Activated CD8-positive, alpha-beta memory T cell treated with anti-CD3 and anti-CD28 coated beads, Interleukin-2, amount 10 ng/mL, durations not matched to agents 7 days and 5 days (primary cell): ENCODE results near the gene NR5A2. TPM values are rescaled to one million over a fixed set of nuclear protein-coding genes. Genes with fewer than 3 reads are reported as not detected.

Experiments
- ATAC-seq: fragments of 150-1000 bp; cut with Tn5 transposase; one replicate; pipeline ENCODE4 v1.10.0; 2021; ENCODE audit warnings: moderate library complexity
- CTCF ChIA-PET: fragments of 350-600 bp; sonication (Branson Sonifier 250); formaldehyde crosslinking; loops from one replicate; lab custom pipeline; 2021; ENCODE audit warnings: antibody characterized with exemption; lab: Charles Lee
- DNase-seq: peaks from one replicate; pipeline ENCODE4 v3.0.0-alpha.2; 2020
- H3K27ac Mint-ChIP-seq: one replicate; pipeline ENCODE4 v1.8.0; 2021; ENCODE audit warnings: mild to moderate bottlenecking, mixed read lengths
- H3K27me3 Mint-ChIP-seq: one replicate; pipeline ENCODE4 v1.8.0; 2021; ENCODE audit warnings: mixed read lengths
- H3K36me3 Mint-ChIP-seq: one replicate; pipeline ENCODE4 v1.8.0; 2021; ENCODE audit warnings: mild to moderate bottlenecking, mixed read lengths
- H3K4me1 Mint-ChIP-seq: one replicate; pipeline ENCODE4 v1.8.0; 2021; ENCODE audit warnings: mixed read lengths
- H3K4me3 Mint-ChIP-seq: one replicate; pipeline ENCODE4 v1.8.0; 2021; ENCODE audit warnings: mild to moderate bottlenecking, moderate library complexity, mixed read lengths
- H3K9me3 Mint-ChIP-seq: one replicate; pipeline ENCODE4 v1.8.0; 2022; ENCODE audit warnings: low read depth, mixed read lengths
- total RNA-seq, 2 experiments: library from RNA; stranded (reverse); gene quantifications; one replicate each; pipeline ENCODE4 v1.2.3, GENCODE V29; 2021

The NR5A2 gene
- under 1 TPM in 1 of 2 experiments, not detected in 1; 0.59 TPM for total RNA-seq

DNA sequence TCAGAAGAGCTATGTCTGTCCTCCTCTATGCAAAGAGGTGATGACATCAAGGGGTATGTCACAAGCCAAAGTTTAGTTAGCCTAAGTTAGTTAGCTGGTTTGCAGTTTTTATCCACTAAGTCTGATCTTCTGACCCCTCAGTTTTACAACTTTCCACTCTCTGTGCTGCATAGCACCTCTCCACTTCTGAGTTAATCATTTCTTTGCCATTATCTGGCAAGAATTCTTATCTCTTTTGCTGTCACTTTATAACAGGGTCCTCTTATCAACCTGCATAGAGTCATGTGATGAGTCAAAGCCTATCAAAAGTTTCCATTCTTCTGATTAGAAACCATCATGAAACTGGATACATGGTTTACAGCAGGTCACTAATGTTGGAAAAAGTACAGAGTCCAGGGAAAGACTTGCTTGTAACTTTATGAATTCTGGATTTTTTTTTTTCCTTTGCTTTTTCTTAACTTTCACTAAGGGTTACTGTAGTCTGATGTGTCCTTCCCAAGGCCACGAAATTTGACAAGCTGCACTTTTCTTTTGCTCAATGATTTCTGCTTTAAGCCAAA lies at the start of gene NR5A2:
Gene NR5A2 (plus strand): TSS at position 447 of the 560 bp plus-strand sequence. CDS start 138 bp downstream, outside the sequence.
- Mint-ChIP-seq H3K4me1 (peaks cover 7% of the 10 kb centered on the region), H3K36me3 (no peaks in the 10 kb centered on the region), H3K4me3 (no peak within 1 kb of the TSS), H3K27ac (no peak within 1 kb of the TSS), H3K9me3 (no peaks in the 10 kb centered on the region), H3K27me3 (peaks cover 54% of the 10 kb centered on the region)
- DNase-seq (no peak), ATAC-seq (no peak)
- CTCF ChIA-PET = interaction anchor here (0.7 kb wide), 1 partner anchor 15 kb away, joined by 3 read pairs; no protein-coding TSS in a partner anchor

DNA sequence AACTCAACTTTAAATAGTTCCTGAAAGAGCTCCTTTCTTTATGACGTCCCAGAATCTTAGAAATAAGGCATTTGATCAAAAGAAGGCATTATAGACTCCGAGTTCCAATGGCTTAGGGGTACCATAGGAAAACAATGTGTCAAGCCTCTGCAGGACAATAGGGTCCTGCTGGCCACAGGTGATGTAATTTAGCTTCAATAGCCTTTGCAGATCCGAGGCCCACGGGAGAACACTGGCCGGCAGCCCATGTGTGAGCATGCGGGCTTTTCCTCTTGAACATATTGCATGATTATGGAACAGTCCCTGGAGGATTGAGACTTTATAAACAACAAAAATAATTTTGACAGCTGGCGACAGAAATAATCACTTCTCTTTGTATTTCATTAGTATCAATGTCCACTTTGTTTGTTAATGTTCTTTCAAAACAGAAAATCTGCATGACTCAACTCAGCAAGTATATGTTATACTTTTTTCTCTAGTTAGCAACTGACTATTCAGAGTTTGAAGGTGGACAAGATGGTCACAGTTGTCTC lies 49.0 kb upstream of the NR5A2 start:
- Mint-ChIP-seq H3K9me3 (no peaks in the 10 kb centered on the region), H3K4me3 (no peak overlapping the region), H3K36me3 (no peaks in the 10 kb centered on the region), H3K27me3 (peaks cover 12% of the 10 kb centered on the region), H3K27ac (no peak overlapping the region), H3K4me1 (no peaks in the 10 kb centered on the region)
- ATAC-seq = no peak
- CTCF ChIA-PET = interaction anchor here (0.7 kb wide), 1 partner anchor 522 kb away, joined by 3 read pairs; no protein-coding TSS in a partner anchor
- no peak for DNase-seq

GRCh38 chr1:199979071-199979470 lies 48.4 kb upstream of the NR5A2 start:
- no peak overlapping the region for H3K4me3 Mint-ChIP-seq
- H3K9me3 Mint-ChIP-seq = no peaks in the 10 kb centered on the region
- no peaks in the 10 kb centered on the region for H3K4me1 Mint-ChIP-seq
- no peaks in the 10 kb centered on the region for H3K36me3 Mint-ChIP-seq
- DNase-seq (no peak), ATAC-seq (no peak)
- no peak overlapping the region for H3K27ac Mint-ChIP-seq
- H3K27me3 Mint-ChIP-seq = peaks cover 9% of the 10 kb centered on the region
- CTCF ChIA-PET = no interaction called here

- Mint-ChIP-seq H3K9me3 (no peaks in the 10 kb centered on the region), H3K27ac (no peak overlapping the region), H3K4me1 (no peaks in the 10 kb centered on the region), H3K4me3 (no peak overlapping the region), H3K27me3 (peaks cover 5% of the 10 kb centered on the region), H3K36me3 (no peaks in the 10 kb centered on the region)
- no peak for DNase-seq
- CTCF ChIA-PET = no interaction called here
- ATAC-seq = no peak
Observed at GRCh38 chr1:199981584-199981983, 45.9 kb upstream of the NR5A2 start.

DNA sequence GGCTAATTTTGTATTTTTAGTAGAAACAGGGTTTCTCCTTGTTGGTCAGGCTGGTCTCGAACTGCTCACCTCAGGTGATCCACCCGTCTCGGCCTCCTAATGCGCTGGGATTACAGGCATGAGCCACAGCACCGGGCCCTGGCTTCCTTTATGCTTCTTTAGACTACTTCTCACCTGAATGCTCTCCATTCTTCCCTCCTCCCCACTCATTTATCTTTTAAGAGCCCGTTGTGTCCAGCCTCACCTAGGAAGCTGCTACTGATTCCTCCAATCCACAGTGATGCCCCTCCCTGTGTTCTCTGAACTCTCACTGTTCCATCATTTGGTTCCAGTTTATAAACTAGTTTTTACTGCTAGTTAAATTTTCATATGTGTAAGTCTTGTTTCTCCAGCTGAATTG lies 44.9 kb upstream of the NR5A2 start:
- peaks cover 5% of the 10 kb centered on the region for H3K27me3 Mint-ChIP-seq
- H3K36me3 Mint-ChIP-seq = no peaks in the 10 kb centered on the region
- DNase-seq (no peak), ATAC-seq (no peak)
- CTCF ChIA-PET = no interaction called here
- no peaks in the 10 kb centered on the region for H3K9me3 Mint-ChIP-seq
- H3K4me1 Mint-ChIP-seq = no peaks in the 10 kb centered on the region
- no peak overlapping the region for H3K27ac Mint-ChIP-seq
- H3K4me3 Mint-ChIP-seq = no peak overlapping the region

GRCh38 chr1:199983531-199983930 lies 44.0 kb upstream of the NR5A2 start:
- H3K36me3 Mint-ChIP-seq = no peaks in the 10 kb centered on the region
- CTCF ChIA-PET = no interaction called here
- no peaks in the 10 kb centered on the region for H3K9me3 Mint-ChIP-seq
- no peak overlapping the region for H3K27ac Mint-ChIP-seq
- ATAC-seq = no peak
- H3K27me3 Mint-ChIP-seq = peaks cover 2% of the 10 kb centered on the region
- no peak for DNase-seq
- H3K4me1 Mint-ChIP-seq = no peaks in the 10 kb centered on the region
- no peak overlapping the region for H3K4me3 Mint-ChIP-seq

- no peaks in the 10 kb centered on the region for H3K36me3 Mint-ChIP-seq
- H3K4me1 Mint-ChIP-seq = no peaks in the 10 kb centered on the region
- CTCF ChIA-PET = no interaction called here
- H3K9me3 Mint-ChIP-seq = no peaks in the 10 kb centered on the region
- no peak overlapping the region for H3K4me3 Mint-ChIP-seq
- H3K27ac Mint-ChIP-seq = no peak overlapping the region
- peaks cover 8% of the 10 kb centered on the region for H3K27me3 Mint-ChIP-seq
- no peak for DNase-seq
- ATAC-seq = no peak
Observed at GRCh38 chr1:199995096-199995685, 32.3 kb upstream of the NR5A2 start.

GRCh38 chr1:200005165-200005564 lies 22.3 kb upstream of the NR5A2 start:
- DNase-seq (no peak), ATAC-seq (no peak)
- Mint-ChIP-seq H3K4me1 (no peaks in the 10 kb centered on the region), H3K36me3 (no peaks in the 10 kb centered on the region), H3K27me3 (peaks cover 14% of the 10 kb centered on the region), H3K9me3 (no peaks in the 10 kb centered on the region), H3K4me3 (no peak overlapping the region), H3K27ac (no peak overlapping the region)
- CTCF ChIA-PET = no interaction called here

- no peaks in the 10 kb centered on the region for H3K9me3 Mint-ChIP-seq
- CTCF ChIA-PET = no interaction called here
- H3K36me3 Mint-ChIP-seq = no peaks in the 10 kb centered on the region
Observed at GRCh38 chr1:200006711-200007110, 20.8 kb upstream of the NR5A2 start.

DNA sequence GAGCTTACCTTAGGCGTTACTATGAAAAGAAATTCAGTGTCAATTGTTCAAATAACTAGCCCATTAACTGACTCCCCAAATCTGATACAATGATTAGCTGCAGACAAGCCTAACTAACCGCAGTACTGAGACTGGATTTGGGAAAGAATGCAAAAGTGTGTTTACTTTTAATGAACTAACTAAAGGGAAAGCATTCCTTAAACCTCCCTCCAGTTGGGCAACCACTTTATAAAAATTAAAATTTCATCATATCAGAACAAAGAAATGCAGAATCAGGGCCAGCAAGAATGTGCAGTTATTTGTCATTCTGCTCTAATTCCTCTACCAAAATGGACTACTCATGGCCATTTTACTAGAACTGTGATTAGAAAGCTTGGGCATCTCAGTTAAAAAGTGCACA lies 11.7 kb upstream of the NR5A2 start:
- CTCF ChIA-PET = interaction anchor here (1.2 kb wide), 1 partner anchor 13 kb away, joined by 3 read pairs; no protein-coding TSS in a partner anchor
- Mint-ChIP-seq H3K36me3 (no peaks in the 10 kb centered on the region), H3K4me3 (no peak overlapping the region), H3K27ac (no peak overlapping the region), H3K27me3 (peaks cover 16% of the 10 kb centered on the region), H3K9me3 (no peaks in the 10 kb centered on the region), H3K4me1 (no peaks in the 10 kb centered on the region)
- no peak for ATAC-seq
- DNase-seq = no peak

More at GRCh38 chr1:200006711-200007110, 20.8 kb upstream of the NR5A2 start:
- H3K4me3 Mint-ChIP-seq = no peak overlapping the region
- peaks cover 9% of the 10 kb centered on the region for H3K27me3 Mint-ChIP-seq
- no peaks in the 10 kb centered on the region for H3K4me1 Mint-ChIP-seq
- H3K27ac Mint-ChIP-seq = no peak overlapping the region
- ATAC-seq (no peak), DNase-seq (no peak)

DNA sequence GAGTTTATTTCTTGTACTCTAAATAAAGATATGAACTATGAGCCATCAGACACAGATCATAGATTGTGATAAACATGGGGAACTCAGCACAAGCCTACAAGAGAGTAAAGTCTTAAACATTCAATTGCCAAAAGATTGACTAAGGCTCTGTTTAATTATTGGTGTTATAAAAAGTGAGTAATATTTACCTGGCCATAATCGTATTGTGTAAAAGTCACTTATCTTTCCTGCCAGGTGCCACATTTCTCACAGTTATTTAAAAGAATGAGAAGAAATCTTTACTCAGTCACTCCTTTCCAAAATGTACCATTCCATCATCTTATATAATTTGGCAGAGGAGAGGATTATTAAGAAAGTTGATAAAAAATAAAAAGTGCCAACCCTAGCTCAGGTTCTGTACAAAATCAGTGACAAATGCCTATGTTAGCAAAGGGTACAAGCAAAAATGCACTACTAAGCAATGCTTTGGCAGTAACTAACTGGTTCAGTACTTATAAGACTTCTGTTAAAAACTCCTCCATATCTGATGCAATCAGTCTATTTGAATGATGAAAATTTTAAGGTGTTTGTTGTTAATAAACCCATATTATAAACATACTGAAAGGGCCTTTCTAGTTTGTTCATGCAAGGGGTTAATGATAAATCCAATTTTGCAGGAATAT lies 5.8 kb upstream of the NR5A2 start:
- ATAC-seq = no peak
- Mint-ChIP-seq H3K9me3 (no peaks in the 10 kb centered on the region), H3K27me3 (peaks cover 24% of the 10 kb centered on the region), H3K4me1 (no peaks in the 10 kb centered on the region), H3K36me3 (no peaks in the 10 kb centered on the region), H3K4me3 (no peak overlapping the region), H3K27ac (no peak overlapping the region)
- no peak for DNase-seq
- CTCF ChIA-PET = no interaction called here

DNA sequence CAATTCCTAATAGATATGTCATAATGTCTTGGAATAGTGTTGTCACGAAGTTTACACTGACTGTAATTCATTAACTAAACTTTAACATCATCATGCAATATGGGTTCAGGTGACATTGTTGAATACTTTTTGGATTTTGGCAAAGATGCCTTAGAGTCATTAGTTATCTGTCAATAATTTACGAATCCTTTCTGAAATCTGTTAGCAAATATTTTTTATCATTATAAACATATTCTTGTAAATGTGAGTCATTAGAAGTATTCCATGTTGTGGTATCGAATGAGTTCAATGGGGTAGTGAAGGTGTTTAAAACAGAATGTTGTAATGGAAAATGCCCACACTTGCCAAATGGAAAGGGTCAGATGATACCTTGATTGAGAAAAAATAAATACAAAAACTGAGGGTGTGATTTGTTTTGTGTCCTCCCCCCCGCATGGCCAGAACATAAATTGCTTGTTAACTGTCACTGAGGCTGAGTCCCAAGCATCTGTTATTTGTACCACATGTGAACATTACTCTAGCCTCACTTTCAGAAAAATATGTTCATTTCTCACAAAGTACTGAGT lies 5.2 kb upstream of the NR5A2 start:
- Mint-ChIP-seq H3K27ac (no peak overlapping the region), H3K4me1 (no peaks in the 10 kb centered on the region), H3K4me3 (no peak overlapping the region), H3K36me3 (no peaks in the 10 kb centered on the region), H3K27me3 (peaks cover 27% of the 10 kb centered on the region), H3K9me3 (no peaks in the 10 kb centered on the region)
- CTCF ChIA-PET = no interaction called here
- no peak for DNase-seq
- ATAC-seq = no peak

GRCh38 chr1:200028586-200029034 lies 1.1 kb downstream of the NR5A2 start:
- H3K9me3 Mint-ChIP-seq = no peaks in the 10 kb centered on the region
- no peak overlapping the region for H3K27ac Mint-ChIP-seq
- CTCF ChIA-PET = interaction anchor here (1.2 to 1.3 kb wide), 2 partner anchors 11 to 12 kb away, joined by 3 read pairs; no protein-coding TSS in a partner anchor
- DNase-seq (no peak), ATAC-seq (no peak)
- H3K27me3 Mint-ChIP-seq = peaks cover 47% of the 10 kb centered on the region
- H3K36me3 Mint-ChIP-seq = no peaks in the 10 kb centered on the region
- peaks cover 7% of the 10 kb centered on the region for H3K4me1 Mint-ChIP-seq
- H3K4me3 Mint-ChIP-seq = peak overlapping the region; percentile 64
